A549 (cell line): Measurements from ENCODE around the gene MAP3K1. TPM values are rescaled to one million over a fixed set of nuclear protein-coding genes. Genes with fewer than 3 reads are reported as not detected.

Experiments
- ATAC-seq, 2 experiments: fragments of 200-7000 bp in 1 of 2; fragments of >200 bp in 1 of 2; cut with Nextera tagmentation in 1 of 2; cut with Tn5 transposase in 1 of 2; 3 replicates each; pipeline versions ENCODE4 v1.8.0 to v1.9.1; 2018 to 2020; ENCODE audit warnings: mild to moderate bottlenecking in 1 of 2, moderate library complexity in 1 of 2
- CTCF ChIA-PET: fragments of 300-600 bp; sonication (Branson Sonifier 250); formaldehyde crosslinking; extraction: SDS; loops from one replicate; lab custom pipeline; 2021; ENCODE audit warnings: antibody characterized with exemption, inconsistent platforms; lab: Yijun Ruan, JAX
- POLR2A ChIA-PET: fragments of 350-600 bp; formaldehyde crosslinking; extraction: SDS; loops from one replicate; lab custom pipeline; 2021; ENCODE audit warnings: antibody characterized with exemption, inconsistent platforms; lab: Yijun Ruan, JAX
- DNase-seq, 2 experiments: peaks; one replicate each; pipeline versions ENCODE4 v3.0.0 to v3.0.0-alpha.2; 2011 to 2016; ENCODE audit warnings: low read depth in 1 of 2, low spot score in 1 of 2
- FAIRE-seq: peaks from 2 replicates; lab custom pipeline; 2011; peaks lifted over from hg19 to GRCh38; lab: Jason Lieb, UNC
- H3K27ac ChIP-seq, 2 experiments: fragments of >200 bp; sonication (Bioruptor Twin); formaldehyde crosslinking; 3 replicates each; pipeline ENCODE4 v1.5.1; 2016 to 2017
- H3K4me1 ChIP-seq: fragments of >200 bp; sonication (Bioruptor Twin); formaldehyde crosslinking; 3 replicates; pipeline ENCODE4 v1.6.1; 2016
- H3K4me2 ChIP-seq: fragments of >200 bp; sonication (Bioruptor Twin); formaldehyde crosslinking; 3 replicates; pipeline ENCODE4 v1.6.1; 2016
- H3K4me3 ChIP-seq: fragments of >200 bp; sonication (Bioruptor Twin); formaldehyde crosslinking; 3 replicates; pipeline ENCODE4 v1.5.1; 2016
- H3K9me3 ChIP-seq: fragments of >200 bp; sonication (Bioruptor Twin); formaldehyde crosslinking; 3 replicates; pipeline ENCODE4 v1.6.1; 2016
- ATOH8 ChIP-seq: fragments of 250-450 bp; sonication (Bioruptor Pico); IDR thresholded peaks from 2 replicates; pipeline ENCODE4 v1.5.0; 2020; ENCODE audit warnings: low read depth, mild to moderate bottlenecking, moderate library complexity
- BCL3 ChIP-seq: fragments of >200 bp; sonication (Bioruptor Twin); formaldehyde crosslinking; IDR thresholded peaks from 3 replicates; pipeline ENCODE4 v1.6.1; 2016
- CBX2 ChIP-seq: fragments of 200-600 bp; sonication (generic); IDR thresholded peaks from 2 replicates; pipeline ENCODE4 v1.6.1; 2016; ENCODE audit warnings: low read depth, mild to moderate bottlenecking, borderline replicate concordance
- CEBPB ChIP-seq, 2 experiments: fragments of >200 bp in 1 of 2; sonication (Bioruptor Twin) in 1 of 2; formaldehyde crosslinking in 1 of 2; IDR thresholded peaks; 2 replicates each; pipeline ENCODE4 v1.6.1; 2012 to 2016
- CHD2 ChIP-seq: fragments of 150-350 bp; IDR thresholded peaks from 2 replicates; pipeline ENCODE4 v1.6.1; 2014; ENCODE audit warnings: low read length; ENCODE audit not compliant: partially characterized antibody
- FOSB ChIP-seq: fragments of 250-450 bp; sonication (Bioruptor Pico); IDR thresholded peaks from 2 replicates; pipeline ENCODE4 v1.5.0; 2020; ENCODE audit warnings: mild to moderate bottlenecking, moderate library complexity
- FOXS1 ChIP-seq: fragments of 250-450 bp; sonication (Bioruptor Pico); IDR thresholded peaks from 2 replicates; pipeline ENCODE4 v1.5.0; 2020; ENCODE audit warnings: mild to moderate bottlenecking, moderate library complexity
- GATA3 ChIP-seq: IDR thresholded peaks from 2 replicates; pipeline ENCODE4 v1.6.1; 2012; ENCODE audit warnings: borderline replicate concordance
- HOXB13 ChIP-seq: fragments of 250-450 bp; sonication (Bioruptor Pico); IDR thresholded peaks from 2 replicates; pipeline ENCODE4 v1.5.0; 2020; ENCODE audit warnings: low read depth, mild to moderate bottlenecking, moderate library complexity
- JUNB ChIP-seq: fragments of >200 bp; sonication (Bioruptor Twin); formaldehyde crosslinking; IDR thresholded peaks from 2 replicates; pipeline ENCODE4 v1.6.1; 2016
- KDM1A ChIP-seq: fragments of 200-600 bp; sonication (generic); IDR thresholded peaks from 2 replicates; pipeline ENCODE4 v1.6.1; 2016; ENCODE audit warnings: low read depth, mild to moderate bottlenecking
- KDM5A ChIP-seq: fragments of 200-600 bp; sonication (generic); IDR thresholded peaks from 2 replicates; pipeline ENCODE4 v1.6.1; 2016; ENCODE audit warnings: antibody characterized with exemption, mild to moderate bottlenecking
- MAZ ChIP-seq: fragments of 150-350 bp; IDR thresholded peaks from 2 replicates; pipeline ENCODE4 v1.6.1; 2014; ENCODE audit warnings: antibody characterized with exemption, low read depth, low read length, borderline replicate concordance
- POLR2AphosphoS2 ChIP-seq: conservative IDR thresholded peaks from 2 replicates; pipeline ENCODE4 v1.6.1; 2012; ENCODE audit warnings: low read length, improper control_type of control experiment, inconsistent platforms
- RCOR1 ChIP-seq: fragments of 150-350 bp; IDR thresholded peaks from 2 replicates; pipeline ENCODE4 v1.6.1; 2014; ENCODE audit warnings: antibody characterized with exemption, low read length, low read depth
- RNF2 ChIP-seq: fragments of 200-600 bp; sonication (generic); IDR thresholded peaks from 2 replicates; pipeline ENCODE4 v1.6.1; 2016; ENCODE audit warnings: low read depth, mild to moderate bottlenecking, antibody characterized with exemption, moderate library complexity, borderline replicate concordance
- SREBF2 ChIP-seq: fragments of 450-650 bp; IDR thresholded peaks from 2 replicates; pipeline ENCODE4 v1.6.1; 2014; ENCODE audit warnings: mild to moderate bottlenecking, moderate library complexity
- ZFP36 ChIP-seq: fragments of 450-650 bp; IDR thresholded peaks from 2 replicates; pipeline ENCODE4 v1.6.1; 2014; ENCODE audit warnings: borderline replicate concordance; ENCODE audit not compliant: partially characterized antibody
- ZNF302 ChIP-seq: fragments of 250-450 bp; sonication (Bioruptor Pico); IDR thresholded peaks from 2 replicates; pipeline ENCODE4 v1.9.0; 2021; ENCODE audit warnings: inconsistent platforms, mild to moderate bottlenecking, moderate library complexity
- ZSCAN20 ChIP-seq: fragments of 250-450 bp; sonication (Bioruptor Pico); IDR thresholded peaks from 2 replicates; pipeline ENCODE4 v1.8.0; 2022; ENCODE audit warnings: mild to moderate bottlenecking, moderate library complexity
- WGBS: methylation state at CpG from one replicate; pipeline ENCODE4 v1.1.6; 2017; ENCODE audit errors: missing lambda C conversion rate; 5-methylcytosine and 5-hydroxymethylcytosine counted together
- polyA plus RNA-seq, 4 experiments: library from polyadenylated mRNA; depleted of rRNA in 3 of 4; stranded (reverse); fragments of >200 nt; fragmentation: RNase III in 1 of 4; extraction: RNeasy Plus Mini Kit Qiagen cat#74134 plus additional on column Dnase treatment in 1 of 4; gene quantifications; 2 replicates in 3 of 4; 3 replicates in 1 of 4; pipeline ENCODE4 v1.2.3, GENCODE V29; 2011 to 2017
- TF ChIP-seq, protein P1 (sequence below): IDR thresholded peaks from 2 replicates; pipeline ENCODE4 v1.6.1; 2012

Gene MAP3K1
- polyA plus RNA-seq, 2 of the 4 experiments (the other 2 are of a cell fraction): 1.9 to 5.1 TPM

DNA sequence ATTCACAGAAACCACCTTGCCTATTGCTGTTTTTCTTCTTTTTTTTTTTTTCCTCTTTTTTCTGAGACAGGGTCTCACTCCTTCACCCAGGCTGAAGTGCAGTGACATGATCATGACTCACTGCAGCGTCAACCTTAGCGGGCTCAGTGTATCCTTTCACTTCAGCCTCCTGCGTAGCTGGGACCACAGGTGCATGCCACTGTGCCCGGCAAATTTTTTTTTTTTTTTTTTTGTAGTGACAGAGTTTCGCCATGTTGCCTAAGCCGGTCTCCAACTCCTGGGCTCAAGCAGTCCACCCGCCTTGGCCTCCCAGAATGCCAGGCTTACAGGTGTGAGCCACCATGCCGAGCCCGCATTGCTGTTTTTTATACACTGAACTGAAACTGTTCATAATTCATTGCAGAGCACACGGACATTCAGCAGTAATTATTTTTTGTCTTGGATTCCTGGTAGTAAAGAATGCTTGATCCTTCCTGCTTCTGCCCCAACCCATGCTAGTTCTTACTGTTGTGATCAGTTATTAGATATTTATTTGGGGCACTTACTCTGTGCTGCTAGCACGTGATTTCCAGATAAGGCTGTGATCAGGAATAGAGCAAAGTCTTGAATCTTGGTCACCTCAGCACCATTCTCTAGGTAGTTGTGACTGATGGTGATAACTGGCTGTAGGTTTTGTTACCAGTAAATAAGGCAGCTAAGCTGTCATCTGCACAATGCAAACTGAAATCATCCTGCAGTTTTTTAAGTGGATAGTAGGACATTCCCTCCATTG lies 14.0 kb downstream of the MAP3K1 start:
- CTCF ChIA-PET: interaction anchor here (0.7 to 3.7 kb wide), 5 partner anchors 9 to 1678 kb away, joined by 3 to 25 read pairs (median 4); no protein-coding TSS in a partner anchor
- ATAC-seq: no peak
- POLR2A ChIA-PET: no interaction called here
- FAIRE-seq: no peak
- TF ChIP-seq RNF2 (no peak), FOSB (CRISPR knock-in tag) (no peak), JUNB (no peak)
- TF ChIP-seq, protein P1, sequence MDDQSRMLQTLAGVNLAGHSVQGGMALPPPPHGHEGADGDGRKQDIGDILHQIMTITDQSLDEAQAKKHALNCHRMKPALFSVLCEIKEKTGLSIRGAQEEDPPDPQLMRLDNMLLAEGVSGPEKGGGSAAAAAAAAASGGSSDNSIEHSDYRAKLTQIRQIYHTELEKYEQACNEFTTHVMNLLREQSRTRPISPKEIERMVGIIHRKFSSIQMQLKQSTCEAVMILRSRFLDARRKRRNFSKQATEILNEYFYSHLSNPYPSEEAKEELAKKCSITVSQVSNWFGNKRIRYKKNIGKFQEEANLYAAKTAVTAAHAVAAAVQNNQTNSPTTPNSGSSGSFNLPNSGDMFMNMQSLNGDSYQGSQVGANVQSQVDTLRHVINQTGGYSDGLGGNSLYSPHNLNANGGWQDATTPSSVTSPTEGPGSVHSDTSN: no peak
- no peak overlapping the region for H3K4me2 ChIP-seq
- DNase-seq: no peak
- 81% methylated on average over 11 of the region's 11 CpGs for WGBS
- H3K4me1 ChIP-seq: peaks cover 12% of the 10 kb centered on the region; the same call in 2 of the 3 replicates
- H3K27ac ChIP-seq: no peak overlapping the region
- no peaks in the 10 kb centered on the region for H3K9me3 ChIP-seq
- no peak overlapping the region for H3K4me3 ChIP-seq

DNA sequence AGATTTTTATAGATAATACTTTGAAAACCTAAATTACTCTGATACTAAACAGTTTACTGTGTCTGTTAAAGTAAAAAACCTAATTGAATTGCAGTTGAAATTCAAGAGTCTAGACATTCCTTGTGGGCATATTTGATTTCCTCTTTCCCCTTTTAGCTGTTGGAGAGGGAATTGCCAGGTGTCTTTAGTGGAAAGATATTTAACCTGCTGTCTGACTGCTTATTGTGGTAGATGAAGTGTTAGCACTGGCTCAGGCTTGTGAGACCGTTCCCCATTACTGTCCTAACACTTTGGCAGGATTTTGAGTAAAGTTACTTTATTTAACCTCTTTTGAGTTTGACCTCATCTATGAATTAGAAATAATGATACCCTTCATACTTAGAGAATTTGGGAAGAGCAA lies 16.4 kb downstream of the MAP3K1 start:
- Histone ChIP-seq H3K4me2 (no peak overlapping the region), H3K4me1 (peaks cover 12% of the 10 kb centered on the region; the same call in 2 of the 3 replicates), H3K9me3 (no peaks in the 10 kb centered on the region), H3K27ac (no peak overlapping the region), H3K4me3 (no peak overlapping the region)
- ATAC-seq (no peak), FAIRE-seq (no peak), DNase-seq (no peak)
- WGBS: 73% methylated on average over 1 of the region's 1 CpG
- ChIA-PET POLR2A (no interaction called here), CTCF (interaction anchor here (14.0 kb wide), 1 partner anchor 563 kb away, joined by 340 read pairs; no protein-coding TSS in a partner anchor)
- no peak for TF ChIP-seq POLR2AphosphoS2

DNA sequence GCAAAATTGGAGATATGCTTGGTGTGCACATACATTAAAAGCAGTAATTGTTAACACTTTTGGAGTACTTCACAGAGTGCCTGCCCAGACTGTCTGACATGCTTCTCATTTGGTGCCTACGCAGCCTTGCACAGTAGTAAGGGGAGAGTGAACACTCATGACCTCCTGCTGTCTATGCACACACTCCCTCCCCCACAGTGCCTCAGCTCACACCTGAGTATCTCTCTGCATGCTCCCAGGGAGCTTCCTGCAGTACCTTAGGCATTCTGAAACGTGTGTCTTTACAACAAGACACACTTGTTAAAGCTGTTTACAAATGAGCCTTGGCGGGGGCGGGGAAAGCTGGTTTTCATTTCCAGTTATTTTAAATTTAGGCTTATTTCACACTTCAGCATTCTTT lies 18.0 kb downstream of the MAP3K1 start:
- TF ChIP-seq RCOR1: no peak
- H3K4me1 ChIP-seq: peaks cover 24% of the 10 kb centered on the region; the same call in 2 of the 3 replicates
- no peak overlapping the region for H3K4me2 ChIP-seq
- H3K9me3 ChIP-seq: no peaks in the 10 kb centered on the region
- ChIA-PET POLR2A (no interaction called here), CTCF (interaction anchor here (0.5 to 14.0 kb wide), 3 partner anchors 12 to 565 kb away, joined by 3 to 340 read pairs (median 4); no protein-coding TSS in a partner anchor)
- WGBS: 75% methylated on average over 4 of the region's 4 CpGs
- DNase-seq (no peak), ATAC-seq (no peak), FAIRE-seq (no peak)
- no peak overlapping the region for H3K4me3 ChIP-seq
- H3K27ac ChIP-seq: no peak overlapping the region

DNA sequence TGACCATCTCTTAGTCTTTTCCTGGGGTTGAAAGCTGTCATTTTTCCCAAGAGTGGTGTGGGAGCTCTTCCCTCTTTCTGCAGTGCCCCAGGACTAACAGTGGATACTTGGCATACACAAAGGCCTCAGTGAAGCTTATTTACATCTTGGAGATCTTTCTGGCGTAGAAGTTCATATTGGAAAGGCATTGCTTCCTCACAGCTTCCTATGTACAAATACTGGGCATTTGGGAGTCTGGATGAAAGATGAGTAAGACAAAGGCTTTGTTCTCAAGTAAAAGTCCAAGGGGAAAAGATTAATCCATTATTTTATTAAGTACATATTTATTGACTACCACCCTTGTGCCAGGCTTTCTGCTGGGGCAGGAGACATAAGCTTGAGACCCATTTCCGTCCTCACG lies 22.0 kb downstream of the MAP3K1 start:
- Histone ChIP-seq H3K4me1 (peaks cover 25% of the 10 kb centered on the region; the same call in 2 of the 3 replicates), H3K27ac (peak overlapping the region in 1 of 2 experiments; percentile 15; a peak in 1 of 6 replicates), H3K9me3 (no peaks in the 10 kb centered on the region), H3K4me3 (no peak overlapping the region), H3K4me2 (no peak overlapping the region)
- no peak for DNase-seq
- TF ChIP-seq KDM5A: no peak
- CTCF ChIA-PET: interaction anchor here (1.0 to 14.0 kb wide), 17 partner anchors 11 to 901 kb away, joined by 3 to 340 read pairs (median 6); no protein-coding TSS in a partner anchor
- WGBS: 99% methylated on average over 3 of the region's 3 CpGs
- ATAC-seq: no peak
- POLR2A ChIA-PET: no interaction called here
- FAIRE-seq: no peak

- WGBS: 80% methylated on average over 1 of the region's 1 CpG
- H3K4me1 ChIP-seq: peaks cover 25% of the 10 kb centered on the region; the same call in 2 of the 3 replicates
- H3K4me3 ChIP-seq: no peak overlapping the region
- TF ChIP-seq CHD2 (no peak), CBX2 (no peak), SREBF2 (no peak), ZSCAN20 (no peak), KDM1A (no peak), CEBPB (IDR thresholded peaks at IDR 0.05) (no peak), MAZ (no peak), BCL3 (no peak), GATA3 (no peak), ZFP36 (no peak), ATOH8 (CRISPR knock-in tag) (no peak), ZNF302 (CRISPR knock-in tag) (no peak), KDM5A (no peak), FOXS1 (CRISPR knock-in tag) (no peak), HOXB13 (CRISPR knock-in tag) (no peak), RNF2 (no peak)
- DNase-seq (no peak), FAIRE-seq (no peak), ATAC-seq (no peak)
- peak overlapping the region; percentile 80; the same call in 2 of the 3 replicates for H3K4me2 ChIP-seq
- peak overlapping the region in 1 of 2 experiments; percentile 15; a peak in 1 of 6 replicates for H3K27ac ChIP-seq
- no peaks in the 10 kb centered on the region for H3K9me3 ChIP-seq
- POLR2A ChIA-PET: interaction anchor here (1.0 kb wide), 1 partner anchor 568 kb away, joined by 4 read pairs; no protein-coding TSS in a partner anchor
- CTCF ChIA-PET: interaction anchor here (0.6 to 14.0 kb wide), 48 partner anchors 8 to 1978 kb away, joined by 3 to 340 read pairs (median 4); no protein-coding TSS in a partner anchor
Measured at GRCh38 chr5:56837956-56838355, 22.6 kb downstream of the MAP3K1 start.
